K562 (cell line): ENCODE results near the gene TNP1. TPM values are rescaled to one million over a fixed set of nuclear protein-coding genes. Genes with fewer than 3 reads are reported as not detected.

Source experiments
- ASH1L ChIP-seq: fragments of 450-650 bp; IDR thresholded peaks from 2 replicates; pipeline ENCODE4 v1.6.1; 2018; ENCODE audit warnings: borderline replicate concordance, mild to moderate bottlenecking, low read depth; ENCODE audit not compliant: partially characterized antibody
- MYBL2 ChIP-seq, 2 experiments: fragments of 450-650 bp in 1 of 2; sonication (generic) in 1 of 2; formaldehyde crosslinking in 1 of 2; IDR thresholded peaks; 2 replicates each; pipeline versions ENCODE4 v1.6.1 to v1.8.1; 2017 to 2022; ENCODE audit warnings: borderline replicate concordance in 1 of 2, inconsistent platforms in 1 of 2, low read depth in 1 of 2, mild to moderate bottlenecking in 1 of 2, missing genetic modification reagents in 1 of 2, moderate library complexity in 1 of 2
- PHF20 ChIP-seq: fragments of 450-650 bp; IDR thresholded peaks from 2 replicates; pipeline ENCODE4 v1.6.1; 2018; ENCODE audit not compliant: partially characterized antibody
- PHF8 ChIP-seq: fragments of 200-600 bp; sonication (generic); IDR thresholded peaks from 2 replicates; pipeline ENCODE4 v1.6.1; 2012; ENCODE audit warnings: mixed run types, mild to moderate bottlenecking, inconsistent platforms, low read length, moderate library complexity, borderline replicate concordance
- RBBP5 ChIP-seq: fragments of 200-600 bp; sonication (generic); IDR thresholded peaks from 2 replicates; pipeline ENCODE4 v1.6.1; 2012; ENCODE audit warnings: borderline replicate concordance, mild to moderate bottlenecking, low read length, control low read depth, inconsistent platforms; ENCODE audit not compliant: insufficient read depth, poor library complexity, severe bottlenecking
- SIN3B ChIP-seq: fragments of 450-650 bp; IDR thresholded peaks from 2 replicates; pipeline ENCODE4 v1.6.1; 2017; ENCODE audit warnings: low read depth, mild to moderate bottlenecking, moderate library complexity
- TAF1 ChIP-seq: IDR thresholded peaks from 2 replicates; pipeline ENCODE4 v1.6.1; 2011; ENCODE audit warnings: mild to moderate bottlenecking, low read length, moderate library complexity; ENCODE audit not compliant: insufficient read depth, control insufficient read depth, severe bottlenecking; ENCODE audit errors: extremely low read depth
- ZNF76 ChIP-seq: fragments of 250-450 bp; sonication (Bioruptor Pico); IDR thresholded peaks from 2 replicates; pipeline ENCODE4 v1.4.0; 2020; ENCODE audit warnings: mild to moderate bottlenecking, moderate library complexity, borderline replicate concordance
- polyA plus RNA-seq, 8 experiments: library from polyadenylated mRNA; depleted of rRNA in 4 of 8; stranded (reverse) in 5 of 8; unstranded in 3 of 8; fragments of >200 nt; fragmentation: Nextera tagmentation in 2 of 8; fragmentation: Illumina TruSeq in 1 of 8; extraction: Ambion mirVana in 2 of 8; extraction: Trizol in 1 of 8; gene quantifications; 2 replicates each; pipeline versions ENCODE4 v1.2.1 to v1.2.3, GENCODE V29; 2011 to 2014; ENCODE audit warnings: inconsistent platforms in 1 of 8, missing spikeins in 1 of 8
- total RNA-seq, 7 experiments: library from RNA; depleted of rRNA in 6 of 7; stranded (reverse); fragments of >200 nt in 6 of 7; fragmentation: Illumina TruSeq in 2 of 7; extraction: Trizol in 2 of 7; gene quantifications; 2 replicates each; pipeline versions ENCODE4 v1.2.1 to v1.2.3, GENCODE V29; 2011 to 2021; ENCODE audit warnings: low replicate concordance in 1 of 7
- TF ChIP-seq, protein P1 (sequence below): sonication (generic); formaldehyde crosslinking; IDR thresholded peaks from 2 replicates; pipeline ENCODE4 v1.8.0; 2022; ENCODE audit warnings: mild to moderate bottlenecking, missing genetic modification reagents, borderline replicate concordance
- TF ChIP-seq, protein P2 (sequence below): fragments of 250-450 bp; sonication (Bioruptor Pico); IDR thresholded peaks from 2 replicates; pipeline ENCODE4 v1.8.0; 2021; ENCODE audit warnings: moderate library complexity, mild to moderate bottlenecking, inconsistent platforms

TNP1 gene
- total and polyA plus RNA-seq, 9 of the 15 experiments (the other 6 are each of a cell fraction or from before 2014, with no cell fraction given), result not detected

DNA sequence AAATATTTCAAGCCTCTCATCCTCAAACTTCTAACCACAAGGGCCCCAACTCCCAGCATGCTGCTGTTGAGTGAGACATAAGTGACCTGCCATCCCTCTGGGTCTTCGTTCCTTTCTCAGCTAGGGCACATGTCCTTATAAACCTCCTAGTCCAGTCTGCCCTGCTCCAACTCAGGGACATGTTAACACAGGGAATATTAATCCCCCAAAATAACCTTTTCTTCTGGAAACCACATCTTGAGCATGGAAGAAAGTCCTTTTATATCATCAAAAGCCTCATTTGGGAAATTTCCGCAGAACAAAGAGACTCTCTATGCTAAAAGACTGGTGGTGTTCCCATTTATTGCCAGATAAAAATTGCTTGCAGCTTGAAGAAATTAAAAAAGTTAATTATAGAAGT, 14.4 kb downstream of the TNP1 start (continued):
- TF ChIP-seq, protein P1, sequence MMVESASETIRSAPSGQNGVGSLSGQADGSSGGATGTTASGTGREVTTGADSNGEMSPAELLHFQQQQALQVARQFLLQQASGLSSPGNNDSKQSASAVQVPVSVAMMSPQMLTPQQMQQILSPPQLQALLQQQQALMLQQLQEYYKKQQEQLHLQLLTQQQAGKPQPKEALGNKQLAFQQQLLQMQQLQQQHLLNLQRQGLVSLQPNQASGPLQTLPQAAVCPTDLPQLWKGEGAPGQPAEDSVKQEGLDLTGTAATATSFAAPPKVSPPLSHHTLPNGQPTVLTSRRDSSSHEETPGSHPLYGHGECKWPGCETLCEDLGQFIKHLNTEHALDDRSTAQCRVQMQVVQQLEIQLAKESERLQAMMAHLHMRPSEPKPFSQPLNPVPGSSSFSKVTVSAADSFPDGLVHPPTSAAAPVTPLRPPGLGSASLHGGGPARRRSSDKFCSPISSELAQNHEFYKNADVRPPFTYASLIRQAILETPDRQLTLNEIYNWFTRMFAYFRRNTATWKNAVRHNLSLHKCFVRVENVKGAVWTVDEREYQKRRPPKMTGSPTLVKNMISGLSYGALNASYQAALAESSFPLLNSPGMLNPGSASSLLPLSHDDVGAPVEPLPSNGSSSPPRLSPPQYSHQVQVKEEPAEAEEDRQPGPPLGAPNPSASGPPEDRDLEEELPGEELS (CRISPR knock-in tag), result no peak
- no peak for TF ChIP-seq PHF20
- TF ChIP-seq TAF1, result no peak
- no peak for TF ChIP-seq RBBP5
- no peak for TF ChIP-seq SIN3B
- no peak for TF ChIP-seq ZNF76 (CRISPR knock-in tag)
- TF ChIP-seq ASH1L, result no peak
- TF ChIP-seq, protein P2, sequence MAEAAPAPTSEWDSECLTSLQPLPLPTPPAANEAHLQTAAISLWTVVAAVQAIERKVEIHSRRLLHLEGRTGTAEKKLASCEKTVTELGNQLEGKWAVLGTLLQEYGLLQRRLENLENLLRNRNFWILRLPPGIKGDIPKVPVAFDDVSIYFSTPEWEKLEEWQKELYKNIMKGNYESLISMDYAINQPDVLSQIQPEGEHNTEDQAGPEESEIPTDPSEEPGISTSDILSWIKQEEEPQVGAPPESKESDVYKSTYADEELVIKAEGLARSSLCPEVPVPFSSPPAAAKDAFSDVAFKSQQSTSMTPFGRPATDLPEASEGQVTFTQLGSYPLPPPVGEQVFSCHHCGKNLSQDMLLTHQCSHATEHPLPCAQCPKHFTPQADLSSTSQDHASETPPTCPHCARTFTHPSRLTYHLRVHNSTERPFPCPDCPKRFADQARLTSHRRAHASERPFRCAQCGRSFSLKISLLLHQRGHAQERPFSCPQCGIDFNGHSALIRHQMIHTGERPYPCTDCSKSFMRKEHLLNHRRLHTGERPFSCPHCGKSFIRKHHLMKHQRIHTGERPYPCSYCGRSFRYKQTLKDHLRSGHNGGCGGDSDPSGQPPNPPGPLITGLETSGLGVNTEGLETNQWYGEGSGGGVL (CRISPR knock-in tag), result no peak
- TF ChIP-seq PHF8, result no peak
- no peak for TF ChIP-seq MYBL2 (IDR thresholded peaks at IDR 0.05; ENCODE audit: low read depth)
- TF ChIP-seq MYBL2 (CRISPR knock-in tag; IDR thresholded peaks at IDR 0.05; ENCODE audit: borderline replicate concordance), result no peak
- TF ChIP-seq, all 486 proteins: peak for 0
